ENCODE measurements around the gene ZNF513. TPM values are rescaled to one million over a fixed set of nuclear protein-coding genes. Genes with fewer than 3 reads are reported as not detected.

ZNF513 gene
- total and polyA plus RNA-seq, 4 experiments from 2014 or later: 3.7 to 20.1 (median 12.0) TPM

DNA sequence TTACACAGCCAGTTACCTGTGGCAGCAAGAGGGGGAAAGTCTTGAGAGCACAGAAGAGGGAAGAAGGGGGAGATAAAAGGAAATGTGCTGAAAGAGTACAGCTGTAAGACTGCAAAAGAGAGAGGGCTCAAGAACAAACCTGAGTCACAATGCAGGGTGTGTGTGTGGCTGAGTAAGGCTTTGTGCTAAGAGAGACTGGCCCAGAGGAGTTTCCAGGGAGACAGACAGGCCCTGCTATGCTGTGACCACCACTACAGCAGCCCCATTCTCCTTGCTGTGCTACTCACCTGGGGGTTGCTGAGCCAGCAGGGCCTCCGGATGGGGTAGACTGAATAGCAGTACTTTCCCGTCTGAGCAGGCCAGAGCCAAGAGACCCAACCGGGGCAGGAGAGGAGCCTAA, 45.2 kb downstream of the ZNF513 start:
- ChIA-PET CTCF (ENCODE audit: partially characterized antibody) (no interaction called here), POLR2A (ENCODE audit: partially characterized antibody) (no interaction called here)
- Mint-ChIP-seq H3K4me3 (no peak overlapping the region), H3K27ac (peak overlapping the region in 3 of 7 donors; percentile 33 to 56 (median 36)), H3K27me3 (no peaks in the 10 kb centered on the region), H3K9me3 (no peaks in the 10 kb centered on the region), H3K36me3 (peaks cover 37 to 64% of the 10 kb centered on the region in 2 donors), H3K4me1 (no peaks in the 10 kb centered on the region)
- Histone ChIP-seq H3K36me3 (ENCODE audit: insufficient read depth, low read length) (peaks cover 41% of the 10 kb centered on the region), H3K4me3 (ENCODE audit: low read length in 2 of 2) (no peak overlapping the region), H3K27ac (ENCODE audit: low read depth, low read length) (no peak overlapping the region), H3K4me1 (ENCODE audit: insufficient read depth, low read length) (no peaks in the 10 kb centered on the region), H3K27me3 (ENCODE audit: insufficient read depth, low read length) (no peaks in the 10 kb centered on the region), H3K9me3 (ENCODE audit: control insufficient read depth in 1 of 2, low read length in 2 of 2) (no peaks in the 10 kb centered on the region)
- intact Hi-C loops (cut with micrococcal nuclease): no loop called here
- DNase-seq: no peak

Other genes with a start within 250 kb of the ZNF513 start
- gene PREB, start 246.1 kb downstream of the ZNF513 start, total RNA-seq: 10 to 100 TPM; 64.5 to 65.3 TPM
- 10 to 100 TPM; 65.5 to 74.2 TPM for gene PREB, start 246.1 kb downstream of the ZNF513 start, polyA plus RNA-seq
- not detected for gene PRR30, start 241.3 kb downstream of the ZNF513 start, total RNA-seq
- gene PRR30, start 241.3 kb downstream of the ZNF513 start, polyA plus RNA-seq: not detected
- not detected for gene TCF23, start 231.7 kb downstream of the ZNF513 start, total RNA-seq
- gene TCF23, start 231.7 kb downstream of the ZNF513 start, polyA plus RNA-seq: not detected
- 100 to 1,000 TPM; 103 to 109 TPM for gene ATRAID, start 168.7 kb downstream of the ZNF513 start, total RNA-seq
- gene ATRAID, start 168.7 kb downstream of the ZNF513 start, polyA plus RNA-seq: 100 to 1,000 TPM; 279 to 443 TPM
- gene SLC5A6, start 168.5 kb downstream of the ZNF513 start, total RNA-seq: 10 to 100 TPM; 21.9 to 25.1 TPM
- 10 to 100 TPM; 18.9 to 21.7 TPM for gene SLC5A6, start 168.5 kb downstream of the ZNF513 start, polyA plus RNA-seq
- 10 to 100 TPM; 47.6 to 49.3 TPM for gene CAD, start 163.4 kb downstream of the ZNF513 start, total RNA-seq
- gene CAD, start 163.4 kb downstream of the ZNF513 start, polyA plus RNA-seq: 10 to 100 TPM; 11.3 to 24.1 TPM
- not detected for gene SLC30A3, start 117.7 kb downstream of the ZNF513 start, total RNA-seq
- gene SLC30A3, start 117.7 kb downstream of the ZNF513 start, polyA plus RNA-seq: not detected
- gene DNAJC5G, start 105.3 kb downstream of the ZNF513 start, total RNA-seq: not detected
- gene DNAJC5G, start 105.3 kb downstream of the ZNF513 start, polyA plus RNA-seq: not detected
- gene TRIM54, start 98.3 kb downstream of the ZNF513 start, total RNA-seq: under 1 TPM in 1 of 2 experiments, not detected in 1; 0.17 TPM
- not detected for gene TRIM54, start 98.3 kb downstream of the ZNF513 start, polyA plus RNA-seq
- 1 to 10 TPM; 5.1 to 5.4 TPM for gene UCN, start 72.3 kb downstream of the ZNF513 start, total RNA-seq
- gene UCN, start 72.3 kb downstream of the ZNF513 start, polyA plus RNA-seq: under 1 TPM in 1 of 2 donors, not detected in 1; 0.84 TPM
- 10 to 100 TPM; 89.3 to 93.3 TPM for gene MPV17, start 57.6 kb downstream of the ZNF513 start, total RNA-seq
- gene MPV17, start 57.6 kb downstream of the ZNF513 start, polyA plus RNA-seq: 100 to 1,000 TPM; 125 to 162 TPM
- gene GTF3C2, start 24.0 kb downstream of the ZNF513 start, total RNA-seq: 10 to 100 TPM; 82.9 to 90.8 TPM
- gene GTF3C2, start 24.0 kb downstream of the ZNF513 start, polyA plus RNA-seq: 10 to 100 TPM; 37.7 to 51.8 TPM
- 10 to 100 TPM; 48.4 to 56.0 TPM for gene EIF2B4, start 10.4 kb downstream of the ZNF513 start, total RNA-seq
- 10 to 100 TPM; 33.4 to 35.1 TPM for gene EIF2B4, start 10.4 kb downstream of the ZNF513 start, polyA plus RNA-seq
- gene SNX17, start 10.1 kb downstream of the ZNF513 start, total RNA-seq: 100 to 1,000 TPM; 122 to 130 TPM
- gene SNX17, start 10.1 kb downstream of the ZNF513 start, polyA plus RNA-seq: 100 to 1,000 TPM; 178 to 304 TPM
- gene PPM1G, start 28.9 kb upstream of the ZNF513 start, total RNA-seq: 10 to 100 TPM; 53.8 to 56.1 TPM
- gene PPM1G, start 28.9 kb upstream of the ZNF513 start, polyA plus RNA-seq: 10 to 100 TPM; 76.7 to 99.4 TPM
- 100 to 1,000 TPM; 115 to 119 TPM for gene NRBP1, start 47.9 kb upstream of the ZNF513 start, total RNA-seq
- 100 to 1,000 TPM; 118 to 125 TPM for gene NRBP1, start 47.9 kb upstream of the ZNF513 start, polyA plus RNA-seq
- gene KRTCAP3, start 61.6 kb upstream of the ZNF513 start, total RNA-seq: 10 to 100 TPM; 23.6 to 23.9 TPM
- 1 to 10 TPM; 1.8 to 9.4 TPM for gene KRTCAP3, start 61.6 kb upstream of the ZNF513 start, polyA plus RNA-seq
- gene IFT172, start 109.0 kb upstream of the ZNF513 start, total RNA-seq: 10 to 100 TPM; 23.6 to 24.4 TPM
- gene IFT172, start 109.0 kb upstream of the ZNF513 start, polyA plus RNA-seq: 1 to 10 TPM; 2.1 to 5.2 TPM
- not detected for gene FNDC4, start 114.5 kb upstream of the ZNF513 start, total RNA-seq
- under 1 TPM in 1 of 2 donors, not detected in 1; 0.11 TPM for gene FNDC4, start 114.5 kb upstream of the ZNF513 start, polyA plus RNA-seq
- not detected for gene GCKR, start 116.1 kb upstream of the ZNF513 start, total RNA-seq
- gene GCKR, start 116.1 kb upstream of the ZNF513 start, polyA plus RNA-seq: not detected
- 10 to 100 TPM; 51.9 to 66.2 TPM for gene ZNF512, start 202.3 kb upstream of the ZNF513 start, total RNA-seq
- 10 to 100 TPM; 36.8 to 38.5 TPM for gene ZNF512, start 202.3 kb upstream of the ZNF513 start, polyA plus RNA-seq
- gene CCDC121, start 248.3 kb upstream of the ZNF513 start, total RNA-seq: 1 to 10 TPM; 1.3 to 2.2 TPM
- gene CCDC121, start 248.3 kb upstream of the ZNF513 start, polyA plus RNA-seq: 1 to 10 TPM in 1 of 2 donors, under 1 TPM in 1; 0.79 to 1.2 TPM
- 10 to 100 TPM; 28.9 to 32.8 TPM for gene GPN1, start 248.3 kb upstream of the ZNF513 start, total RNA-seq
- gene GPN1, start 248.3 kb upstream of the ZNF513 start, polyA plus RNA-seq: 10 to 100 TPM; 65.9 to 99.5 TPM